HS-27A (cell line): Measurements from ENCODE around the gene ATF7IP2.
"Not testable (repeated sequence)": the region's sequence is repeated elsewhere in the genome, so short reads cannot be mapped to it uniquely, and the experiment has no call there.

Experiments used
- DNase-seq: peaks from one replicate; pipeline ENCODE4 v3.0.0-alpha.2; 2012; ENCODE audit warnings: low read depth, missing footprints

Gene ATF7IP2

GRCh38 chr16:10385725-10386516, at the start of gene ATF7IP2:
Gene ATF7IP2 (plus strand): TSS chr16:10386061. CDS start chr16:10430621, 44,560 bp downstream.
- no peak for DNase-seq

GRCh38 chr16:10338426-10338825, 47.4 kb upstream of the ATF7IP2 start:
- DNase-seq = no peak

GRCh38 chr16:10339777-10340732, 45.8 kb upstream of the ATF7IP2 start:
- no peak for DNase-seq

GRCh38 chr16:10343124-10343760, 42.6 kb upstream of the ATF7IP2 start:
- DNase-seq = no peak

GRCh38 chr16:10344699-10345098, 41.2 kb upstream of the ATF7IP2 start:
- not testable (repeated sequence) for DNase-seq

GRCh38 chr16:10345629-10346028, 40.2 kb upstream of the ATF7IP2 start:
- no peak for DNase-seq

GRCh38 chr16:10349851-10350250, 36.0 kb upstream of the ATF7IP2 start:
- no peak for DNase-seq

GRCh38 chr16:10352262-10352661, 33.6 kb upstream of the ATF7IP2 start:
- no peak for DNase-seq

- no peak for DNase-seq
Observed at GRCh38 chr16:10355589-10355988, 30.3 kb upstream of the ATF7IP2 start.

- DNase-seq = no peak
Observed at GRCh38 chr16:10356870-10357842, 28.7 kb upstream of the ATF7IP2 start.

GRCh38 chr16:10361747-10362076, 24.1 kb upstream of the ATF7IP2 start:
- not testable (repeated sequence) for DNase-seq

- no peak for DNase-seq
Observed at GRCh38 chr16:10362077-10362863, 23.6 kb upstream of the ATF7IP2 start.

GRCh38 chr16:10362864-10363197, 23.0 kb upstream of the ATF7IP2 start:
- not testable (repeated sequence) for DNase-seq

GRCh38 chr16:10366619-10367018, 19.2 kb upstream of the ATF7IP2 start:
- not testable (repeated sequence) for DNase-seq

- DNase-seq = no peak
Observed at GRCh38 chr16:10367616-10368188, 18.2 kb upstream of the ATF7IP2 start.

- no peak for DNase-seq
Observed at GRCh38 chr16:10368969-10369551, 16.8 kb upstream of the ATF7IP2 start.

GRCh38 chr16:10370096-10370726, 15.7 kb upstream of the ATF7IP2 start:
- DNase-seq = no peak

GRCh38 chr16:10371592-10371991, 14.3 kb upstream of the ATF7IP2 start:
- DNase-seq = no peak

GRCh38 chr16:10373556-10373955, 12.3 kb upstream of the ATF7IP2 start:
- no peak for DNase-seq
